GM21786 (cell line): ENCODE data around the gene GABRG2.
A peak's percentile ranks its signal among the peaks of the same experiment; 100 is the strongest.
"Not testable (repeated sequence)": the region's sequence is repeated elsewhere in the genome, so short reads cannot be mapped to it uniquely, and the experiment has no call there.

Experiments used
- ATAC-seq: cut with Tn5 transposase; IDR thresholded peaks from one replicate; pipeline ENCODE4 v1.9.1; 2021; ENCODE audit not compliant: unreplicated experiment

GABRG2 gene

DNA sequence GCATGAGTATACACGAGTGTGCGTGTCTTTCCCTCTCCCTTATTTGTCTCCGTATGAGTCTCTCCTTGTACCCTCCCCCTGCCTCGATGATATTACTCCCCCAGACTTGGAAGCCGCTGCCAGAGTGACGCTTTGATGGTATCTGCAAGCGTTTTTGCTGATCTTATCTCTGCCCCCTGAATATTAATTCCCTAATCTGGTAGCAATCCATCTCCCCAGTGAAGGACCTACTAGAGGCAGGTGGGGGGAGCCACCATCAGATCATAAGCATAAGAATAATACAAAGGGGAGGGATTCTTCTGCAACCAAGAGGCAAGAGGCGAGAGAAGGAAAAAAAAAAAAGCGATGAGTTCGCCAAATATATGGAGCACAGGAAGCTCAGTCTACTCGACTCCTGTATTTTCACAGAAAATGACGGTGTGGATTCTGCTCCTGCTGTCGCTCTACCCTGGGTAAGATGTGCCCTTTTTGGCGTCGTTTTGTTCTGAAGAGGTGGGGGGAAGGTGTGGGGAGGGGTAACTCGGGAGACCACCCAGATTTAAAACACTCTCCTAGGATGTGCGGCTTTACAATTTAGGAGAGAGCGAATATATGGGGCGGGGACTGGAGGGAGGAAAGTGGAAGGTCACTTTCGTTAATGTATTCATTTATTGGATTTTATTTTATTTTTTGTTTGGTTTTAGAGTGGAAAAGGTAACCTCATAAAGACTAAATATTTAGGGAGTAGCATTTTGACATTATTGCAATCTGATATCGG is at the start of gene GABRG2:
Gene GABRG2, plus strand, starts transcription at position 119 of the 757 bp plus-strand sequence. Its CDS starts 227 bp downstream, at position 346.
- ATAC-seq = no peak

DNA sequence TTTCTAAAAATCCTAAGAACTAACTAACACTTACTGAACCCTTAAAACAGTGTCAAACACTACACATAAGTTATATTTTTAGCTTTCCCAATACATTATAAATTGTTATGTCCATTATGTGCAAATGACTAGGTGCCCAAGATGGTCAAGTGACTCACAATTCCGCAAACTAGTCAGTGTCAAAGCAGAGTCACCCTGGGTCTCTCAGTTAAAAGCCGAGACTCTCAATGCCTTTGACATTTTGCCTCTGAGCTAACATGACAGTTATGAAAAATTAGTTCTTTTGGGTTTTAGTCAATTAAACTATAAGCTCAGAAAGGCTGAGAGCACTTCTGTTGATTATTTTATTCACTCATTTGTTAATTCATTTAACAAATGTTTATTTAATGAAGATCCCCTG is 42.3 kb upstream of the GABRG2 start:
- ATAC-seq = no peak

DNA sequence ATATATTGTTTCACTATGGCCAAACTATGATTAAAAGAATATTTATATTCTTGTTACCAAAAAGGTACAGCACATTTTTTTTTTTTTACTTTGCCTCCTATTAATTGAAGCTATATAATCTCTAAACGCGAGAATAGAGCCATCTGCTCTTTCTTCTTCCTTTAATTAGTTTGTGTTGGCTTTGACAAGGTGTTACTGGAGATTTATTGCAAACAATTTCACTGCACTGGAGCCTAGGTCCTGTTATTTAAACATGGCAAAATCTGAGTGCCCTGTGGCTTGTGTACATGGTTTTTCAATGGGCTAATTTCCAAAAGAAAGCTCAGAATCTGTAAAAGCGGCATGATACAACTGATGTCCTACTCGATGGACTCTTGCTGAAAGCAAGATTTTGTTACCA is 40.8 kb upstream of the GABRG2 start:
- ATAC-seq = no peak

DNA sequence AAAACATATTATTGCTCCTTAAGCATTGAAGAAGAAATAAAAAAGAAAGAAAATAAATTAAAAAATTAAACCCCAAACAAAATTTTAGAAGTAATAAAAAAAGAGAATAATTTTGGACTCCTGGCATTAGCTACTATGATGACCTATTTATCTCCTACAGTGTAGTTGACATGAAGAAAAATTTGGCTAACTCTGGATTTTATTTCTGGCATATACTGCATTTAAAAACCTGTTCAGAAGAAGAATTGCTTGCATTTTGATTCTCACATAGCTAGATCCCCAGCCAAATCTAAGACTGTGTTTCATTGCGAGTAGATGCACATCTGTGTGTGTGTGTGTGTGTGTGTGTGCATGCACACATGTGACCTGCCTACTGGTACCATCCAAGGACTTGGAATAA is 30.1 kb upstream of the GABRG2 start:
- ATAC-seq = no peak

DNA sequence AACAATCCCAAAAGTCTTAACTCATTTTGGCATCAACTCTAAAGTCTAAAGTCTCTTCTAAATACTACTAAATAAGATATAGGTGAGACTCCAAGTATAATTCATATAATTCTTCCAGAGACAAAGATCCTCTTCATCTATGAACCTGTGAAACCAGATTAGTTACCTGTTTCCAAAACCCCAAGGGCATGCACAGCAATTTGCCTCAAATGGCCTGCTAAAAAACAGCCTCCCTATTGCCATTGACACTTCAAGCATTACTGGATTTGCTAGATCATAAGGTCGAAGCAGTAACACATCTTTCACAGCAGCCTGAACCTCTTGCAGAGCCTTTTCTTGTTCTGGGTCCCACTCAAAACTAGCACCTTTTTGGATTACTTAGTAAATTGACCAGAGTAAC is 20.3 kb upstream of the GABRG2 start:
- no peak for ATAC-seq

DNA sequence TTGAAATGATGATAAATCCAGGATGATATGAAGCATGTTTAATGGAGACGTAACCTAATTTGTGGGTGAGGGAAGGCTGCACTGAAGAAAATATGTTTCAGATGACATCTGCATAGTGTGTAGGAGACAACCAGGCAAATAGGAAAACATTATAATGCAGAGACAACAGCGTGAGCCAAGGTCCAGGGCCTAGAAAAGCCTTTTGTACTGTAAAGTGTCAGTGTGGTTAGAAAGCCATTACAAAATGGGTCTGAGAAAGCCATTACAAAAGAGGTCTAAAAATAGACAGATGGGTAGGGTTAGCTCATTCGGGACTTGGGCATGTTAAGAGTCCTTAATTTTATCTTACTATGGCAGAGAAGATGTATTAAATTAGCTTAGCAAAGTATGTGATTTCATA is 14.9 kb upstream of the GABRG2 start:
- ATAC-seq = no peak

DNA sequence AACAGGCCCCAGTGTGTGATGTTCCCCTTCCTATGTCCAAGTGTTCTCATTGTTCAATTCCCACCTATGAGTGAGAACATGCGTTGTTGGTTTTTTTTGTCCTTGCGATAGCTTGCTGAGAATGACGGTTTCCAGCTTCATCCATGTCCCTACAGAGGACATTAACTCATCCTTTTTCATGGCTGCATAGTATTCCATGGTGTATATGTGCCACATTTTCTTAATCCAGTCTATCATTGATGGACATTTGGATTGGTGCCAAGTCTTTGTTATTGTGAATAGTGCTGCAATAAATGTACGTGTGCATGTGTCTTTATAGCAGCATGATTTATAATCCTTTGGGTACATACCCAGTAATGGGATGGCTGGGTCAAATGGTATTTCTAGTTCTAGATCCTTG is 12.5 kb upstream of the GABRG2 start:
- not testable (repeated sequence) for ATAC-seq

DNA sequence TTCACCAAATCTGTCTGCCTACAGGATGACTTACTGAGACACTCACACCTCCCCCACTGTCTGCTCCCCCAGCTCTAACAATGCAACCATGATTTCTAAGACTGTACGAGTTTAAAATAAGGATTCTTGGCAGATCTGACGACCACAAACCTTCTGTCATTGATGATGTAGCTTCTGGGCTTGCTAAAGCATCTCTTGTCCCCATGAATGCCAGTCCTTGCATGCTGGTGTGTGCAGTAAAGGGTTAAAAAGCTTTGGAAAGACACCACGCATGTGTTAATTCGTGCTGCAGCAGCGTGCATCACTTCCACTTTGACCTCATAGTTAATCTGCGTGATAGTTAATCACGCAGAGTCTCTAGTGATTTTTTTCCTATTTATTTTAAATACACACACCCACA is 411 bp upstream of the GABRG2 start:
- ATAC-seq = no peak

DNA sequence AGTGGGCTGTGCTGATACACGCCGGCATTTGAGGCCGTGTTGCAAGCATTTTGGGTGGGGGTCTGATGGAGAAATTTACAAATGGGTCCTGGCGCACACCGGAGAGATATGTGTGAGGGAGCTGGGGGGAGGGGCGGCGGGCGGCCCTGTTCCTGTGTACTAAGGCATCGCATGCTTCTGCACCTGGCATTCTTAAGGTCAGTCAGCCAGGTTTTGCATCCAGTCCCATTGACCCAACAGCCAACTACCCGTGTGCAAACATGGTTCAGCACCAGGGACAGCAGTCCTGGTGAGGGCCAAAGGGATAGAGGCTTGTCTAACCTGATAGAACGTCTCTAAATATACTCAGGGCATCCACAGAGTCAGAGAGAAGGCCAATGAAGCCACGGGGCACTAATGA is 839 bp downstream of the GABRG2 start:
- peak; percentile 65 for ATAC-seq

DNA sequence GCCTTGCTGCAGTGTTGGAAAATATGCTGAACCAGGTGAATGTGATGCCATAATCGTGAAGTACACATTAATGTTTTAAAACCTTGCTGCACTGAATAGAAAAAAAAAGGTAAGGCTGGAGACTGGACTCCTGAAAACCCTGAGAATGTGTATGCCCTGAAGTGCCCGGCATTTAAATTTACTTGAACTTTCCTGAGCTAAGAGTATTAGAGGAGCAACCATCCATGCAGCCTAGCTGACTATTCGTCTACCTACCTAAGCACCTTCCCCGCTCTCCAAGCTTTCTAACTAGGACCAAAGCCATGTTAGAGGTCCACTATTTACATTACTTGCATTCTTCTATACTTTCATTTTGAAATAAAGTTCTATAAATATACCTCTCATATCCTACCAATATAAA is 1.4 kb downstream of the GABRG2 start:
- no peak for ATAC-seq

DNA sequence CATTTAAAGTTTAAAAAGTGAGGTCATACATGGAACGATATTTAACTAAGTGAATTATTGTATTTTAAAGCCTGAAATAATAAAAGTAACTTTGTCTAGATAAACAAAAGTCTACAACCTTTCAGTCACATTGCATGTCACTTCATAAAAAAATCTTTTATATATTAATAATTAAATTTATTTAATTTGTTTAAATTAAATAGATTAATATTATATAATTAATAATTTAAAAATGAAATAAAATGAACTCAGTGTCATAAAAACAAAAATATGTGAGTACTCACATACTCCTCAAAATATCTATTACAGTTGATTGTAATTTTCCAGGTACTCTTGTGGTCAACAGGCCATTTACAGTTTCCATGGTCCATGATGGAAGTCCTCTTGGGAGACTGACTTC is 11.2 kb downstream of the GABRG2 start:
- no peak for ATAC-seq

DNA sequence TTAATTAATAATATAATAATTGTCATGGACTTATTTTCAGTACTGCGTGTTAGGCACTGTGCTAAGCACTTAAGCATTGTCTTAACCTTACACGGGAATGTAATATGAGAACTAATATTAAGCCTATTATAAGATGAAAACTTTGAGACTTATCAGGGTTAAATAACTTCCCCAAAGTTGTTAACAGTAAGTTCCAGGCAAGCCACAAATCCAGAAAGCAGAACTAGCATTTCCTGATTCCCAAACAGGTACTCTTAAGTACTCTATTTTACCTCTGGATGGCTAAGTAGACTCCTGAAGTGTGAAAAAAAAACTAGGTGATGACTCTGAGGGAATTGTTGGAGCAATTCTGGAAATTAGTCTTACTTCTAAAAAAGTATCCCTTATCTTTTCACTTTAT is 23.8 kb downstream of the GABRG2 start:
- no peak for ATAC-seq

DNA sequence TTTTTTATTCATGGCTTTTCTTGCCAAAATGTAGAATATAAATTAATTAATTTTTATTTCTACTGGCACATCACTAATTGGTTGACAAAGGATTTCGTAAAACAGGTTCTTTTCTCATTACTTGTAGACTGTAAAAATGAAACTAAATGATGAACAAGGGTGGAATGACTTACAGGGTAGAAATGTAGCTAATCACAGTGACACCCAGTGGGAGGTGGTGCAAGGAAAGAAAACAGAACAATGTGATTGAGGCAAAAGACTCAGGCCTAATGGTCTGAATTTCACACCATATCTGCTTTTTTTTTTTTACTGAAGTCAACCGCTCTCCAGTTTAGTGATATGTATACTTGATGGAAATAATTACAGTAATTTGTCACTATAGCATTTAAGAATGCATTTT is 28.9 kb downstream of the GABRG2 start:
- peak; percentile 59 for ATAC-seq

DNA sequence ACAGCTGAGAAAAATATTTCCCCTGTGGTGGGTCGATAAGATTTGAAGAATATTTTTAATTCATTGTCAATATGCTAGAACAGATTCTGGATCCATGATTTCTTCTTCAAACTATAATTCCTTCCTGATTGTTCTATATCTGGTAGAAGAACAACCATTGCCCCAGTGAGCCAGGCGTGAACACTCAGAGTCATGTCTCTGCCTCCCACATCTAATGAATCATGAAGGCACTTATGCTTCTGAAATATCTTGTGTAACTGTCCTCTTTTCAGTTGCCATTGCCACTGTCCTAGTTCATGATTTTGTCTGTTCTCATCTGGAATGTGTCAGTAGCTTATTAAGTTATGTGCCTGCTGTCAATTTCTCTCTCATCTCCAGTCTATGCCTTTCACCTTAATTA is 40.0 kb downstream of the GABRG2 start:
- ATAC-seq = no peak

DNA sequence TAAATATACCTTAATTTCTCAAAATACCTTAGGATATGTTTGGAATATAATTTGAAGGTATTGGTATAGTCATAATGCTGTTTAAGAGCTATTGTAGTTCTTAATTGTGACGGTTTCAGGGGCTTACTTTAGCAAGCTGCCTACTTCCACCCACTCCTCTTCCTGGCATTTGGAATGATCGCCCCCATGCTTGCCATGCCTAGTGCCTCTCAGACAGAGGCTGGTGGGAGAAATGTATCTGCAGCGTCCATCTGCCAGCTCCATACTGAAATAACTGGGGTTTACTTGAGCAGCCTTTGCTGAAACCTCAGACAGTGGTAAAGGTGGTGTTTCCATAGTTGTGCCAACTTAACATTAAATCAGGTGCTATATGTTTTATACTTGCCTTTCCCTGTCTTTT is 52.2 kb downstream of the GABRG2 start:
- no peak for ATAC-seq

DNA sequence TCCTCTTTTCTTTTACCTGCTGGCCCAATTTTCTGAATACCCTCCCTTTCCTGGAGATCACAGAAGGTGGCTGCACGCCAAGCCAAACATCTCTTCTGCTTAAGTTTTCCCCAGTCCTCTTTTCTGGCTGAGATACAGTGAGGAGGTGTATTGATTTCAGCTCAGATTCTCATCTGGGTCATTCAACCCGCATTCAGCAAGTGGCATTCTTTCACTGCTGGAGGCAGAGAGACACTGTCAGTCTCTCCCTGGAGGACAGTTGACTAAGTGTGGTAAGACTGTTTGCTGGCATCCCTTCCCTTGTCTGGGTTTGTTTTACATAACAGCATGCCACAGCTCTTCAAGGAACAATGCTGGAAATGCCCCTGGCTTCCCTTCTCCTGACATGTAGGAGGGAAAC is 60.5 kb downstream of the GABRG2 start:
- ATAC-seq = no peak

DNA sequence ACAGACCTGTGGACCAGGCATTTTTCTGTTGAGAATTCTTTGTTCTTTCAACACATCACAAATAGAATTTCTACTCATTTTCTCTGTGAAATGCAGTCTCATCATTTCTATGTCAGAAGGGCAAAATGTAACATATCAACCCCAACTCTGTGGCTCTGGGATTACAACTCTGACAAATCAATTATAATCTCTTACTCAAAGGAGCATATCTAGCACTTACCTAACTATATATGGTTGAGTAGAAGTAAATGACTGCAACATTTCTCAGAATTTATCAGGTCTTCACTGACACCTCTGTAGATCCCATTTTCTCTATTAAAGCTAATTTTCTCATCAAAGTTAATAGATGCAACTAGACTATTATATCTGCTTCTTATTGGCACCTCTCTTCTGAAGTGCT is 64.8 kb downstream of the GABRG2 start:
- no peak for ATAC-seq

DNA sequence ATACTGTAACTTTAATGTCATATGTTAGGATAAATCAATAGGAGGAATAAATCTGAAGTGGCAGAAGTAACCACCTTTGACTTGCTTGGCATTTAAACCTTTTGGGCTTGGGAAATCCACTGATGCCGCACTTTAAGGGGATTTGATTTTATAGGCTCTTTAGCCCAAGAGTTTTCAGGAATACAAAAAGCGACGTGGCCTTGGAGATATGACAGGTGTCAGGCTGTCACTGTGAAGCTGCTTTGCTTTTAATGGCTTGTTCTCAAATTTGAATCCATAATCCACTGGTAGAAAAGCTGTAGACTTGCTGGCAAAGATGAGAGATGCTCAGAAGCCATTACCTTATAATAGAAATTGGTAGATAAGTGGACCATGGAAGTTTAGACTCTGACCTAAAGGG is 71.6 kb downstream of the GABRG2 start:
- ATAC-seq = no peak

DNA sequence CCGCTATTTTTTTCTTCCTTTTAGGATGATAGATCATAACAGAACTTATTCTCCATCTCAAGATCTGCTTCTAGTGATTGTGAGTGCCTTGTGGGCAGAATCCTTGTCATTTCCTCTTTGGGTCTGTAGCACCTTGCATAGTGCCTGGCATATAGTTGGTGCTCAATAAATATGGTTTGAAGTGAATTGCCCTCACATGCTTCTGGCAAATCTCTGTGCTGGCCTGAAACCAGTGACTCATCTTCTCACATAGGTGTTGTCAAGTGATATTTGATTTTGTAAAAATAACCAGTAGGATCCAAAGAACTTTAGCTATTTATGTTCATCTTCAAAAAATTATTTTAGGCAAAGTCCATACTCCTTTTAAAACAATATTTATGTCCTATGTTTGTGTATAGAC is 86.7 kb downstream of the GABRG2 start:
- ATAC-seq = no peak

DNA sequence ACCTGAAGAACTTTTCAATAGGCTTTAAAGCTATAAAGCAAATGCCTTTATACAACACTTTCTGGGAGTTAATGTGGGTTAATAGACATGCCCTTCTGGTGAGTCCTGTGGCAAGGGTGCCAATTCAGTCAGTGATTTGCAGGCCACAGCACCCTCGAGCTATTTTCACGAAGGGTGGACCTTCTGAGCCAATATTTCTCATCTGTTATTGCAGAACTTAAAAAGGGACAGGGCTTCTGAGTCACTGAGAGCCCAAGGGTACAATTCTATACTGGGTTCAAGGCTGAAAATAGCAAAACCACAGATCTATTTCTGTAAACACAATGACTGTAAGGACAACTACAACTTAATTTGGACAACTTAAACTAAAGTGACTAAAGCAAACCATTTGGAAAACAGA is 92.8 kb downstream of the GABRG2 start:
- no peak for ATAC-seq

DNA sequence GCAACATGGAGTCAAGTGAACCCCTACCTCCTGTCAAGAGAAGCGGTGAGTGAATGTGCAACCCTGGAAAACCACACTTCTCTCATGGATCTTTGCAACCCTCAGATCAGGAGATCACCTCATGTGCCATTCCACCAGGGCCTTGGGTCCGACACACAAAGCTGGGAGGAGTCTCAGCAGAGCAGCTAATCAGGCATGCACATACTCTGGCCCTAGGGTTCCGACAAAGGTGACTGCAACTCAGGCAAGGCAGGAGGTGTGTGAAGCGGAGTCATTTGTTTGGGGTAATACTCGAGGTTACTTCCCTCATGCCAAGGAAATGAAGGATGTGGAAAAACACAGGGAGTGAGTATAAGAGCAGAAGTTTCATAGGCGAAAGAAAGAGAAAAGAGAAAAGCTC is 96.1 kb downstream of the GABRG2 start:
- no peak for ATAC-seq

DNA sequence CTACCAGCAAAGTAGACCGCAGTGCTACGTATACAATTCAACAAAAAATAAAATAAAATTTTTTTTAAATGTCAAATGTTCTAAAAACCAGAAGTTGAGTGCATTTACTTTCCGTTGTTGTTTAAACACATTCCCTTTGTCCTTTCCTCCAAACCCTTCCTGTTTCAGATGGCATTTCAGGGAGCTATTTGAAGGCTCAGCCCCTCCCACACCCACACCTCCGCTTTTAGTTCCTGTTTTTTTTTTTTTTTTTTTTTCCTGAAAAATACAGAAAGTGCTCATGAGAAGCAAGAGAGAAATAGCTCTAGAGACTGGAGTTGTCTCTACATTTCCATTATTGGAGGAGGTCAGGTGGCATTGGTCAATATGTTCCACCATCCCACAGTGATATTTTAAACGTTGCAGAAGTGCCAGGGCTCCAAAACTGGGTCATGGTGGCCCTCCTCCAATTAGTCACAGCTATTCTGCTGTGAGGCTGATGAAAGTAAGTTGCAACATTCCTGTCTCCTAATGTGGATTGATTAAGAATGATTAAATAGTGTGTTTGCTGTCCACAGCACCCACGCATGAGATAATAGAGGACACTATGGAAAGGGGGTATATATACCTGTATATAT is 106.9 kb downstream of the GABRG2 start:
- no peak for ATAC-seq

DNA sequence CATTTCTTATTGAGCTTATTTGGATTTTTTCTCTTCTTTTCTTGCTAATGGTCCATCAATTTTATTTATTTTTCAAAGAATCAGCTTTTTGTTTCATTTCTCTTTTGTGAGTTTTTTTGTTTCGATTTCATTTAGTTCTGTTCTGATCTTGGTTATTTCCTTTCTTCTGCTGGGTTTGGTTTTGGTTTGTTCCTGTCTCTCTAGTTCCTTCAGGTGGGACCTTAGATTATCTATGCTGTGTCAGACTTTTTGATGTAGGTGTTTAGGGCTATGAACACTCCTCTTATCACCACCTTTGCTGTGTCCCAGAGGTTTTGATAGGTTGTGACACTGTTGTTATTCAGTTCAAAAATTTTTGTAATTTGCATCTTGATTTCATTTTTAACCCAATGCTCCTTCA is 119.8 kb downstream of the GABRG2 start:
- no peak for ATAC-seq
